Activated T-cell treated with anti-CD3 and anti-CD28 coated beads, Interleukin-2, amount 50 U/mL, for 4 hours (primary cell): ENCODE measurements around the gene MYLK. TPM values are rescaled to one million over a fixed set of nuclear protein-coding genes. Genes with fewer than 3 reads are reported as not detected.

ENCODE experiments used
- ATAC-seq, 2 donors: fragments of 200-7000 bp; cut with Tn5 transposase; one replicate each; pipeline ENCODE4 v1.10.0; 2021
- DNase-seq: peaks from one replicate; pipeline ENCODE4 v3.0.0-alpha.2; 2020
- H3K27me3 Mint-ChIP-seq: one replicate; pipeline ENCODE4 v1.8.0; 2021; ENCODE audit warnings: low read depth, mixed read lengths
- H3K36me3 Mint-ChIP-seq: one replicate; pipeline ENCODE4 v1.8.0; 2022; ENCODE audit warnings: mixed read lengths; ENCODE audit not compliant: insufficient read depth
- H3K4me1 Mint-ChIP-seq: one replicate; pipeline ENCODE4 v1.8.0; 2021; ENCODE audit warnings: low read depth, mixed read lengths
- H3K4me3 Mint-ChIP-seq: one replicate; pipeline ENCODE4 v1.8.0; 2021; ENCODE audit warnings: mild to moderate bottlenecking, moderate library complexity, mixed read lengths
- H3K9me3 Mint-ChIP-seq: one replicate; pipeline ENCODE4 v1.8.0; 2021; ENCODE audit warnings: mixed read lengths
- total RNA-seq, 3 donors: library from RNA; stranded (reverse); gene quantifications; one replicate each; pipeline ENCODE4 v1.2.1, GENCODE V29; 2021

MYLK gene
- total RNA-seq, 3 donors from 2014 or later: 0.60 to 0.92 (median 0.68) TPM

GRCh38 chr3:123774474-123774873 is 109.7 kb downstream of the MYLK start:
- Mint-ChIP-seq H3K4me1 (no peaks in the 10 kb centered on the region), H3K36me3 (no peaks in the 10 kb centered on the region), H3K9me3 (no peaks in the 10 kb centered on the region), H3K27me3 (peaks cover 3% of the 10 kb centered on the region), H3K4me3 (no peak overlapping the region)
- ATAC-seq: no peak
- no peak for DNase-seq

- no peaks in the 10 kb centered on the region for H3K9me3 Mint-ChIP-seq
- H3K4me3 Mint-ChIP-seq: no peak overlapping the region
- H3K4me1 Mint-ChIP-seq: no peaks in the 10 kb centered on the region
- H3K36me3 Mint-ChIP-seq: no peaks in the 10 kb centered on the region
- H3K27me3 Mint-ChIP-seq: peaks cover 3% of the 10 kb centered on the region
- ATAC-seq (no peak), DNase-seq (no peak)
These were observed 110.3 kb downstream of the MYLK start for GRCh38 chr3:123773681-123774431.

GRCh38 chr3:123769356-123769743 is 114.8 kb downstream of the MYLK start:
- no peaks in the 10 kb centered on the region for H3K9me3 Mint-ChIP-seq
- H3K4me3 Mint-ChIP-seq: no peak overlapping the region
- no peak for ATAC-seq
- no peaks in the 10 kb centered on the region for H3K4me1 Mint-ChIP-seq
- H3K27me3 Mint-ChIP-seq: peaks cover 2% of the 10 kb centered on the region
- DNase-seq: no peak
- no peaks in the 10 kb centered on the region for H3K36me3 Mint-ChIP-seq

- Mint-ChIP-seq H3K4me3 (no peak overlapping the region), H3K36me3 (no peaks in the 10 kb centered on the region), H3K4me1 (no peaks in the 10 kb centered on the region), H3K27me3 (peaks cover 4% of the 10 kb centered on the region), H3K9me3 (no peaks in the 10 kb centered on the region)
- DNase-seq (no peak), ATAC-seq (no peak)
These were observed 115.4 kb downstream of the MYLK start for GRCh38 chr3:123768480-123769355.

- Mint-ChIP-seq H3K9me3 (no peaks in the 10 kb centered on the region), H3K36me3 (no peaks in the 10 kb centered on the region), H3K27me3 (peaks cover 4% of the 10 kb centered on the region), H3K4me1 (no peaks in the 10 kb centered on the region), H3K4me3 (no peak overlapping the region)
- ATAC-seq: no peak
- DNase-seq: no peak
These were observed 116.4 kb downstream of the MYLK start for GRCh38 chr3:123767564-123768292.

- ATAC-seq (no peak), DNase-seq (no peak)
- H3K4me1 Mint-ChIP-seq: no peaks in the 10 kb centered on the region
- H3K4me3 Mint-ChIP-seq: no peak overlapping the region
- no peaks in the 10 kb centered on the region for H3K9me3 Mint-ChIP-seq
- no peaks in the 10 kb centered on the region for H3K36me3 Mint-ChIP-seq
- peaks cover 4% of the 10 kb centered on the region for H3K27me3 Mint-ChIP-seq
These were observed 117.1 kb downstream of the MYLK start for GRCh38 chr3:123767009-123767372.

- Mint-ChIP-seq H3K4me1 (no peaks in the 10 kb centered on the region), H3K4me3 (no peak overlapping the region), H3K36me3 (no peaks in the 10 kb centered on the region), H3K9me3 (no peaks in the 10 kb centered on the region), H3K27me3 (peaks cover 4% of the 10 kb centered on the region)
- DNase-seq (no peak), ATAC-seq (no peak)
These were observed 117.7 kb downstream of the MYLK start for GRCh38 chr3:123766193-123767008.

- H3K4me1 Mint-ChIP-seq: no peaks in the 10 kb centered on the region
- DNase-seq: no peak
- H3K9me3 Mint-ChIP-seq: no peaks in the 10 kb centered on the region
- H3K36me3 Mint-ChIP-seq: no peaks in the 10 kb centered on the region
- H3K4me3 Mint-ChIP-seq: no peak overlapping the region
- ATAC-seq: no peak
- H3K27me3 Mint-ChIP-seq: peaks cover 4% of the 10 kb centered on the region
These were observed 118.5 kb downstream of the MYLK start for GRCh38 chr3:123765475-123766128.

GRCh38 chr3:123764647-123765046 is 119.5 kb downstream of the MYLK start:
- DNase-seq: no peak
- H3K36me3 Mint-ChIP-seq: no peaks in the 10 kb centered on the region

GRCh38 chr3:123762805-123763204 is 121.3 kb downstream of the MYLK start:
- Mint-ChIP-seq H3K4me3 (no peak overlapping the region), H3K27me3 (peaks cover 4% of the 10 kb centered on the region), H3K36me3 (no peaks in the 10 kb centered on the region), H3K4me1 (no peaks in the 10 kb centered on the region), H3K9me3 (no peaks in the 10 kb centered on the region)
- ATAC-seq (no peak), DNase-seq (no peak)

More at GRCh38 chr3:123764647-123765046, 119.5 kb downstream of the MYLK start:
- no peaks in the 10 kb centered on the region for H3K4me1 Mint-ChIP-seq
- ATAC-seq: no peak
- peaks cover 4% of the 10 kb centered on the region for H3K27me3 Mint-ChIP-seq
- no peak overlapping the region for H3K4me3 Mint-ChIP-seq
- H3K9me3 Mint-ChIP-seq: no peaks in the 10 kb centered on the region

- Mint-ChIP-seq H3K9me3 (no peaks in the 10 kb centered on the region), H3K4me3 (no peak overlapping the region), H3K4me1 (peaks cover 6% of the 10 kb centered on the region), H3K27me3 (peaks cover 7% of the 10 kb centered on the region), H3K36me3 (no peaks in the 10 kb centered on the region)
- no peak for DNase-seq
- ATAC-seq: no peak
These were observed 123.3 kb downstream of the MYLK start for GRCh38 chr3:123760817-123761216.

- H3K9me3 Mint-ChIP-seq: no peaks in the 10 kb centered on the region
- H3K4me3 Mint-ChIP-seq: no peak overlapping the region
- no peak for ATAC-seq
These were observed 124.3 kb downstream of the MYLK start for GRCh38 chr3:123759871-123760270.

GRCh38 chr3:123759311-123759710 is 124.8 kb downstream of the MYLK start:
- H3K4me1 Mint-ChIP-seq: peaks cover 6% of the 10 kb centered on the region
- H3K36me3 Mint-ChIP-seq: no peaks in the 10 kb centered on the region
- DNase-seq (no peak), ATAC-seq (no peak)
- no peak overlapping the region for H3K4me3 Mint-ChIP-seq
- no peaks in the 10 kb centered on the region for H3K9me3 Mint-ChIP-seq
- H3K27me3 Mint-ChIP-seq: peaks cover 5% of the 10 kb centered on the region

More at GRCh38 chr3:123759871-123760270, 124.3 kb downstream of the MYLK start:
- no peak for DNase-seq
- peaks cover 7% of the 10 kb centered on the region for H3K27me3 Mint-ChIP-seq
- H3K36me3 Mint-ChIP-seq: no peaks in the 10 kb centered on the region
- peaks cover 6% of the 10 kb centered on the region for H3K4me1 Mint-ChIP-seq
